Measurements from ENCODE around the gene CT47C1.
"Not testable (repeated sequence)": the region's sequence is repeated elsewhere in the genome, so short reads cannot be mapped to it uniquely, and the experiment has no call there.

Gene CT47C1

GRCh38 chrX:119072744-119073143 lies at the start of gene CT47C1:
TSS of gene CT47C1 (plus strand) at chrX:119072993. CDS start at chrX:119073226, 233 bp downstream.
- DNase-seq: no peak

- DNase-seq: no peak
Observed at GRCh38 chrX:119025900-119026299, 46.9 kb upstream of the CT47C1 start.

GRCh38 chrX:119026344-119026743 lies 46.4 kb upstream of the CT47C1 start:
- DNase-seq: not testable (repeated sequence)

GRCh38 chrX:119027960-119028732 lies 44.6 kb upstream of the CT47C1 start:
- not testable (repeated sequence) for DNase-seq

DNA sequence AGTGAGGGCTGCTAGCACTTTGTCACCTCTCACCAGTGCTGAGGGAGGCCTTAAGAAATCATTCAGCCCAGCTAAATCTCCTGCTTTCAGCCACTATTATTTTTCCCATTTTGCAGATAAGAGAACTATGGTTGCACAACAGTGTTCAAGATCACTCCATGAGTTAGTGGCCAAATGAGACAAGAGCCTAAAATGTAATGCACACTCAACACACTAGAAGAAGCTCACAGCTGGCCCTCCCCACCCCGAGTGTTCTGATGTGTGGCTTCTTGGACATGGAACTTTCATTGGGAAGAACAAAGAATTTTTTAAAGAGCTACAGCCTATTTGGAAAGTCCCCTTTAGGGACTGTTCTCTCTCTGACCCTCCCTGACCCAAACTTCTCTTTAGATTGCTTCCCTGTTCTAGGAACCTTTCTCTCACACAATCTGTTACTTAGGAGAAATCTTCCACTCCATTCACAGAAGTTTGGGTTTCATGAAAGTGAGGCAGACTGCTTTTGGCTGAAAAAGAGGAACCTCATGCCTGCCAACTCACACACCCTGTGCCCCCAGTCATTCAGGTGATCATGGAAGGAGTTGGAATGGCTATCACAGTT lies 44.0 kb upstream of the CT47C1 start:
- DNase-seq: no peak

DNA sequence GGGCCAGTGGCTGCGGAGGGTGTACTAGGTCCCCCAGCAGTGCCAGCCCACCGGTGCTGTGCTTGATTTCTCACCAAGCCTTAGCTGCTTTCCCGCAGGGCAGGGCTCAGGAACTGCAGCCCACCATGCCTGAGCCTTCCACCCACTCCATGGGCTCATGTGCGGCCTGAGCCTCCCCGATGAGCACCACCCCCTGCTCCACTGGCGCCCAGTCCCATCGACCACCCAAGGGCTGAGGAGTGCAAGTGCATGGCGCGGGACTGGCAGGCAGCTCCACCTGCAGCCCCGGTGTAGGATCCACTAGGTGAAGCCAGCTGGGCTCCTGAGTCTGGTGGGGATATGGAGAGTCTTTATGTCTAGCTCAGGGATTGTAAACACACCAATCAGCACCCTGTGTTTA lies 43.1 kb upstream of the CT47C1 start:
- DNase-seq: not testable (repeated sequence)

- DNase-seq: no peak
Observed at GRCh38 chrX:119030990-119031389, 41.8 kb upstream of the CT47C1 start.

- no peak for DNase-seq
Observed at GRCh38 chrX:119036107-119037029, 36.4 kb upstream of the CT47C1 start.

GRCh38 chrX:119040432-119040831 lies 32.4 kb upstream of the CT47C1 start:
- DNase-seq: no peak

GRCh38 chrX:119041175-119041574 lies 31.6 kb upstream of the CT47C1 start:
- DNase-seq: peak; percentile 85

- no peak for DNase-seq
Observed at GRCh38 chrX:119042040-119042439, 30.8 kb upstream of the CT47C1 start.

DNA sequence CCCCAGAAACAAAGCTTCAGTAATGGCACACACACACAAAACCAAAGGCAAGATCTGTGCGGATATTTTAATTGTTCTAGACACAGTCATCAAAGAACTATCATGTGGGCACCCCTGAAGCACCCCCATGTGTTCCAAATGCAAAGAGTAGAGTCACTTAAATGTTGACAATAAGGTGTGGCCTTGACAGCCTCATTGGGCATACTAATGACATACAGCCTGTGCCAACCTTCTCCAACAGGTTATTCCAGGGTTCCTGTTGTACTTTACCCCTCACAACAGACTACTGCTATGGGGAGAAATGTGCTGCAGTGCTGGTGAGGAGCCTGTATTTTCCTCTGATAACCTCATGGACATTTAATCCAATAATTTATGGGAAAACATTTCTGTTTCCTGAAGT lies 29.8 kb upstream of the CT47C1 start:
- no peak for DNase-seq

- DNase-seq: no peak
Observed at GRCh38 chrX:119045884-119046283, 26.9 kb upstream of the CT47C1 start.

GRCh38 chrX:119055687-119056086 lies 17.1 kb upstream of the CT47C1 start:
- no peak for DNase-seq

DNA sequence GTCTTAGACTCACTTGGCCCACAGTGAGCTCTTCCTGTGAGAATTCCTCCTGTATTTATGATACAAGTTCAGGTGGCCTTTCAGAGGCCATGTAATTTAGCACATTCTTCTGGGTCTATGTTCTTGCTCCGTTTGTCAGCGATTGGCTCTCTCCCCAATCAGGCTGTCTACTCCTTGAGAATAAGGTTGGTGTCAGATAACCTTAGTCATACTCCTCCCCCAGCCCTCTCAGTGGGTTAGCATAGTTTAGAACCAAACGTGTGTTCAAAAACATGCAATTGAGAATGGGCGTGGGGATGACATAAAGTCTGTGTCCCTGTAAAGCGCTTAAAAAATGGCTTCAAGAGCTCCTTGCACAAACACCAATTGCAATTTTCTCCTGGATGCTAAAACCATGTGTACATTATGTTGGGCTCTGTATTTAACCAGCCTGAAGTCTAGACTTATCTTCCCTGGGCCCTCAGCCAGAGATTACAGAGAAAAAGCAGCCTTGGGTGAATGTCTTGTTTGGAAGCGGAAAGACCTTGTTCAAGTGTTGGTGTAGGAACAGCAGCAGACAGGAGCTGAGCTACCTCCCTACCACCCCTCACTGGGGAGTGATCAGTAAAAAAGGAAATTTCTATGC lies 9.9 kb upstream of the CT47C1 start:
- DNase-seq: no peak

GRCh38 chrX:119063428-119063827 lies 9.4 kb upstream of the CT47C1 start:
- no peak for DNase-seq

DNA sequence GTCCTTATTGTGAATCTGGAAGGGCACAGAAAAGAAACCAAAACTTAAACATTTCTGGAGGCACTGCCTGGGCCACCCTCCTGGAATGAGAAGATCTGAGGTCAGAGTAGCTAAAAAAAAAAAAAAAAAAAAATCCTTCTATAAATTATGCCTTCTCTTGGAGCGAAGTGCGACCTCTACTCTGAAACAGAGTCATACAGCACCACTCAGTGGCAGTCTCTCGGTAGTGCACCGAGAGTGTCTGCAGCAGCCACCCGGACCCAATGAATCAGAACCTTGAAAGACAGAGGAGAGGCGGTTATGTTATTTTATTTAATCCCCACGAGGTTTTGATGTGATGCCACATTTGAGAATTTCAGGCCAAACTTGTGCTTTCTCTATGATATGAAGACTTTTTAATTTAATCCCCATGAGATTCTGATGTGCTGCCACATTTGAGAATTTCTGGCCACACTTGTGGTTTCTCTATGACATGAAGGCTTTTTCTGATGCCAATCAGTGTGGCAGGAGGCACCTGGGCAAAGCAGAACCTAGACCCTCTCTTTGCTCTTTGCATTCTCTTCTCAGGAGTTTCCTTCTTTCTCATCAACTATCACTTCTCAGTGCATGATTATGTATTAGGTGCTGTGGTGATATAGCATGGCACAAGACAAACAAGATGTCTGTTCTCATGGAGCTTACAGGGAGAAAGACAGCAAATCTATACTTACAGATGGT lies 5.6 kb upstream of the CT47C1 start:
- peak; percentile 49 for DNase-seq

DNA sequence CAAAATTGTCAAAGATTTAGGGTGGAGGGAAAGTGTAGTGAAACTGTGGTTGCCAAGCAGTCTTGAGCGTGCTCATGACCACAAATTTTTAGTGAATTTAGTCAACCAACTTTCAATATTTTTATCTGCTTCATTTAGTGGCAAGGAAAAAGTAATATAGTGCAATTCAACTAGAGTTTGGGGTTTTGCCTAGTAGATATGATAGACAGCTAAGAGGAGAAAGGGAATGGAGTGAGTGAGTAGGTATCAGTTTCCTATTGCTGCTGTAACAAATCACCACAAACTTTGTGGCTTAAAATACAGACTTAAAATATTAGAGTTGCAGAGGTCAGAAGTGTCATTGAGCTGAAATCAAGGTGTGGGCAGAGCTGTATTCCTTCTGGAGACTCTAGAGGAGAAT lies 3.7 kb upstream of the CT47C1 start:
- no peak for DNase-seq

DNA sequence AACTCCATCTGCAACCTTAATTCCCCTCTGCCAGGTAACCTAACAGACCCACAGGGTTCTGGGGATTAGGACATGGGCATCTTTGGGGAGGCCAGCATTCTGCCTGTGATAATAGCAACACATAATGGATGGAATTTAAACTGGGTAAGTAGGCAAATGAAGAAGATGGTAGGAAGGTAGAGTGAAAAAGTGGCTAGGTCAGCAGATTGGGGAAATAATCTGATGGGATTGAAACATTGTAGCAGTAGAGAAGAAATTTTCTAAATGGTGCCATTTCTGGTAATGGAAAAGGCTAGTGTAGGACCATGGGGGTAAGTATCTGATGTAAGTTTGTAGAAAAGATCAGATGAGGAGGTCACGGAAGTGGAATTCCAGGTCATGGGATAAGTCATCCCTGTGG lies 3.0 kb upstream of the CT47C1 start:
- no peak for DNase-seq

GRCh38 chrX:119071381-119071780 lies 1.4 kb upstream of the CT47C1 start:
- DNase-seq: no peak

- no peak for DNase-seq
Observed at GRCh38 chrX:119073200-119073905, 560 bp downstream of the CT47C1 start.

DNA sequence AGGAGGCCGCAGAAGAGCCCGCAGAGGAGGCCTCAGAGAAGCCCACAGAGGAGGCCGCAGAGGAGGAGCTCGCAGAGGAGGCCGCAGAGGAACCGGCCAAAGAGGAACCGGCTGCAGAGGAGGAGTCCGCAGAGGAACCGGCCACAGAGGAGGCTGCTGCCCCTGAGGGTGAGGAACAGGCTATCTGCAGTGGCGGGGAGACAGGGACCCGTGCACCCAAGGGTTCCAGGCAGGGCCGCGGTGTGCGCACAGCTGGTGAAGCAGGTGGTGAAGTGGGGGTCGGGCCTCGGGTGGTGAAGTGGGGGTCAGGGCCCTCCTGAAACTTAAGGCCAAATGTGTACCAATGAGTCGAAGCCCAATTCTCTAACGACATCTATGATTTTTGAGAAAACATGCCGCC lies 1.1 kb downstream of the CT47C1 start:
- DNase-seq: no peak

All from EL (cell line).